Adrenal gland (tissue), 5 donors: ENCODE measurements around the gene GPC6.

Experiments used
- POLR2A ChIP-seq, 2 donors: fragments of 450-650 bp; IDR thresholded peaks; one replicate each; pipeline ENCODE4 v1.6.1; 2017; ENCODE audit warnings: antibody characterized with exemption in 2 of 2, mild to moderate bottlenecking in 2 of 2, moderate library complexity in 1 of 2
- TF ChIP-seq, protein P1 (sequence below), 6 experiments: fragments of 450-650 bp in 4 of 6; fragments of 200-600 bp in 2 of 6; sonication (generic) in 1 of 6; IDR thresholded peaks; 1 replicate in 5 of 6; 2 replicates in 1 of 6; pipeline versions ENCODE4 v1.5.1 to v1.8.0; 2016 to 2021; ENCODE audit warnings: antibody characterized with exemption in 6 of 6, mild to moderate bottlenecking in 2 of 6, moderate library complexity in 1 of 6
- donor health status: DM: no; HTN: no; CAD: no.

DNA sequence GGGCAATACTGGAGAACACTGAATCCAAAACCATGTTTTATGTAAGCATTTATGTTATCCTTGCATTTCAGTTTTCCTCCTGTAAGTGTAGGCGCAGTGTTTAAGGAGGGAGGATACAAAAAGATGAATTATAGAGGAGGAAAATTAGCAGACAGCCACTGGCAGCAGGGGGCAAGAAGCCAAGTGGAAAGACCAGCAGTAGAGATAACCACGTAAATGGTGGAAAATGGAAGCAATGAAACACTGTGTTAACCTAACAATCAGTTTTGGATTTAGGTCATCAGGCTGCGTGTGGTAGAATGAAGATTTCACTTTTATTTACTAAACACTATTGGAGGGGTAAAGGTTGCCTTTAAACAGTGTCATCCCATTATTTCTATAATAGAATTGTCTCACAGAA, 447.3 kb downstream of the GPC6 start:
- TF ChIP-seq, protein P1, sequence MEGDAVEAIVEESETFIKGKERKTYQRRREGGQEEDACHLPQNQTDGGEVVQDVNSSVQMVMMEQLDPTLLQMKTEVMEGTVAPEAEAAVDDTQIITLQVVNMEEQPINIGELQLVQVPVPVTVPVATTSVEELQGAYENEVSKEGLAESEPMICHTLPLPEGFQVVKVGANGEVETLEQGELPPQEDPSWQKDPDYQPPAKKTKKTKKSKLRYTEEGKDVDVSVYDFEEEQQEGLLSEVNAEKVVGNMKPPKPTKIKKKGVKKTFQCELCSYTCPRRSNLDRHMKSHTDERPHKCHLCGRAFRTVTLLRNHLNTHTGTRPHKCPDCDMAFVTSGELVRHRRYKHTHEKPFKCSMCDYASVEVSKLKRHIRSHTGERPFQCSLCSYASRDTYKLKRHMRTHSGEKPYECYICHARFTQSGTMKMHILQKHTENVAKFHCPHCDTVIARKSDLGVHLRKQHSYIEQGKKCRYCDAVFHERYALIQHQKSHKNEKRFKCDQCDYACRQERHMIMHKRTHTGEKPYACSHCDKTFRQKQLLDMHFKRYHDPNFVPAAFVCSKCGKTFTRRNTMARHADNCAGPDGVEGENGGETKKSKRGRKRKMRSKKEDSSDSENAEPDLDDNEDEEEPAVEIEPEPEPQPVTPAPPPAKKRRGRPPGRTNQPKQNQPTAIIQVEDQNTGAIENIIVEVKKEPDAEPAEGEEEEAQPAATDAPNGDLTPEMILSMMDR (IDR thresholded peaks at IDR 0.05) = no peak
- TF ChIP-seq POLR2A (IDR thresholded peaks at IDR 0.05) = no peak
